ENCODE measurements around the gene AP4S1.
"Not testable (repeated sequence)": the region's sequence is repeated elsewhere in the genome, so short reads cannot be mapped to it uniquely, and the experiment has no call there.

AP4S1 gene, protein sequence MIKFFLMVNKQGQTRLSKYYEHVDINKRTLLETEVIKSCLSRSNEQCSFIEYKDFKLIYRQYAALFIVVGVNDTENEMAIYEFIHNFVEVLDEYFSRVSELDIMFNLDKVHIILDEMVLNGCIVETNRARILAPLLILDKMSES

GRCh38 chr14:31025367-31026076 is at the start of gene AP4S1:
Gene AP4S1 (plus strand): TSS chr14:31025649. CDS start chr14:31066197, 40,548 bp downstream.
- peak; percentile 25 for DNase-seq

- no peak for DNase-seq
These were observed 47.7 kb upstream of the AP4S1 start for GRCh38 chr14:30977752-30978151.

DNA sequence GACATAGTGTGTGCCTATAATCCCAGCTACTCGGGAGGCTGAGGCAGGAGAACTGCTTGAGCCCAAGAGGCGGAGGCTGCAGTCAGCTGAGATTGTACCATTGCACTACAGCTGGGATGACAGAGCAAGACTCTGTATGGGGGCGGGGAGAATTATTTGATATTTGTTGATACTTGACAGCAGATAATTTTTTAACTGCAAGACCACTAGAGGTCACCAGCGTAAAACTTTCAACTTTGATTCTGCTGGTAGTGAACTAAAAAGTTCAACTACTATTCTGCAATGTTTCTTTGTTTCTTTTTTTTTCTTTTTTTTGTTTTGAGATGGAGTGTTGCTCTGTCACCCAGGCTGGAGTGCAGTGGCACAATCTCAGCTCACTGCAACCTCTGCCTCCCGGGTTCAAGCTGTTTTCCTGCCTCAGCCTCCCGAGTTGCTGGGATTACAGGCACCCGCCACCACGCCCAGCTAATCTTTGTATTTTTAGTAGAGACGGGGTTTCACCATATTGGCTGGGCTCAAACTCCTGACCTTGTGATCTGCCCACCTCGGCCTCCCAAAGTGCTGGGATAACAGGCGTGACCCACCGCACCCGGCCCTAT is 45.2 kb upstream of the AP4S1 start:
- DNase-seq: peak; percentile 13

- no peak for DNase-seq
These were observed 44.5 kb upstream of the AP4S1 start for GRCh38 chr14:30980980-30981379.

GRCh38 chr14:30982533-30982932 is 42.9 kb upstream of the AP4S1 start:
- DNase-seq: no peak

- no peak for DNase-seq
These were observed 41.6 kb upstream of the AP4S1 start for GRCh38 chr14:30983858-30984257.

GRCh38 chr14:30985796-30986195 is 39.7 kb upstream of the AP4S1 start:
- no peak for DNase-seq

- DNase-seq: no peak
These were observed 36.9 kb upstream of the AP4S1 start for GRCh38 chr14:30988509-30988908.

GRCh38 chr14:30990770-30991169 is 34.7 kb upstream of the AP4S1 start:
- DNase-seq: no peak

- DNase-seq: no peak
These were observed 34.0 kb upstream of the AP4S1 start for GRCh38 chr14:30991408-30991807.

GRCh38 chr14:30993071-30993470 is 32.4 kb upstream of the AP4S1 start:
- DNase-seq: no peak

DNA sequence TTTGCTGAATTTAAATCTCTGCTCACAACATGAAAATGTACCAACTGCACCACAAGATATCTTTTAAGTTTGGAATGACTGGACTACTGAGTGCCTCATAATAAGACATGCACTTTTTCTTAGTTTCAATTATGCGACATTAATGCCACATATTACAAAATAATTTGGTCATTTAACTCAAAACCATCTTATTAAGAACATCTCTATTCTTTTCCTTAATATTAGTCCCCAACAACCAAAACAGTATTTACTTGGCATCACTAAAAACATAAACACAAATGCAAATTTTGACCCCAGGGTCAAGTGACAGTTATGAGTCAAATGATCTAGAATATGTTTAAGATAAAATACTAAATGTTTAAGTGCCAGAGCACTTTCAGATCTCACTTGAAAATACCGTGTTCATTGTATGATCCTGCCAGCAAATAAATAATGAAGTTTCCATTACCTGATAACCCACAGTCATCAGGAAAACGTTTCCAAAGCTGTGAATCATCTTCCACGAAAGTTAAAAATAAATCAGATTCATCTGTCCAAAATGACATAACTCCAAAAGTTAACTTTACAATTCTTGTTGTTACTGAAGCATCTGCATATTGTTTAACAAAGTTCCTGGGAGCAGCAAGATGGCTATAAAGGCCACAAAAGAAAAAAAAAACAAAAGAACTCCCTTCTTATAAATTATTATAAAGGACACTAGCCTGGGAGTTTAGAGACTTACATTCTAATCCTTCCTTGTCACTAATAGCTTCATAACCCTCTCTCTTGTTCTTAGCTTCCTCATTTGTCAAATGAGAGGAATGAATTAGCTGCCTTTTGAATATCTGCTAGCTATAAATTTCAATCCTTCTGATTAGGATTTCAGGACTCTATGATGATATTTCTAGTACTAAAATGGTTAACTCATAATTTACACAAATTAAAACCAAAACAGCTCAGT is 30.5 kb upstream of the AP4S1 start:
- DNase-seq: no peak

DNA sequence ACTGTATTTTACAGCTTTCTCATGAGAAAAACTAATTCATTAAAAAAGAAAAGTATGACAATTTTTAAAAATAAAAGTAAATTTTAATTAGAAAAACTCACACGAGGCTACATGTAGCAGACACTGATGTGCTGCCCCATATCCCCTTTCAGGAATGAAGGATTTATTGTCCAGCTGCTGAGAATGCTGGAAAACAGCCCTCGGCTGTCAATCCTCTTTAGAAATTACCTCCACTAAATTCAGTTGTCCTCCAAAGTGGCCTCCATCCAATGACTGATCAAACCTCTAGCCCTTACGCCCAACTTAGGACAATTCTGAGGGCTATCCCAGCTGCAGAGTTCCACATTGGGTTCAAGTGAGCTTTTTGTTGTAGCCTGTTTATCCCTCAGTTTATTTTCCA is 29.8 kb upstream of the AP4S1 start:
- no peak for DNase-seq

GRCh38 chr14:30996892-30997659 is 28.4 kb upstream of the AP4S1 start:
- DNase-seq: no peak

DNA sequence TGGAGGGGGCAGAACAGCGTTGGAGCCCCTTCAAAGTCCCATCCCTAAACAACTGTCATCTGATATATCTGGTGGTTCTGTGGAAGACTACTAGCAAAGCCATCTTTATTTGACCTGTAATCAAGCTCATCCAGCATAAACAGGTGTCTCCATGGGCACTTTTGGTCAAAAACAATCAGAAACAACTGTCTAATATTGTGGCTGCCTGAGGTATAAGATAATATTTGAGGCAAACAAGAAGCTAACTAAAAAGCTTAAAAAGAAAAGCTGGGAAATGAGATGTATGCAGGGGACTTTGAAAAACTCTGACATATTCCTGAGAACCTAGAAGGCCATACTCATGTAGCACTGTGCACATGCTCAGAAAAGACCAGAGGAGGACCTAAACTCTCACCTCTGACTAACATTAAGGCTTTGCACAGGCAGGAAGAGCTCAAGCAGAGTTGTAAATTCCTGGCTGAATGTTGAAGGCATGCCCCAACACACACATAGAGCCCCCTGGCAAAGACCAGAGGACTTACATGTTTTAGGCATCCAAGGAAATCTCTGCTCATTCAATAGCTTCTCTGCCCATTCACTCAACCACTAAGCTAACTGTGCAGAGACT is 27.2 kb upstream of the AP4S1 start:
- DNase-seq: no peak

DNA sequence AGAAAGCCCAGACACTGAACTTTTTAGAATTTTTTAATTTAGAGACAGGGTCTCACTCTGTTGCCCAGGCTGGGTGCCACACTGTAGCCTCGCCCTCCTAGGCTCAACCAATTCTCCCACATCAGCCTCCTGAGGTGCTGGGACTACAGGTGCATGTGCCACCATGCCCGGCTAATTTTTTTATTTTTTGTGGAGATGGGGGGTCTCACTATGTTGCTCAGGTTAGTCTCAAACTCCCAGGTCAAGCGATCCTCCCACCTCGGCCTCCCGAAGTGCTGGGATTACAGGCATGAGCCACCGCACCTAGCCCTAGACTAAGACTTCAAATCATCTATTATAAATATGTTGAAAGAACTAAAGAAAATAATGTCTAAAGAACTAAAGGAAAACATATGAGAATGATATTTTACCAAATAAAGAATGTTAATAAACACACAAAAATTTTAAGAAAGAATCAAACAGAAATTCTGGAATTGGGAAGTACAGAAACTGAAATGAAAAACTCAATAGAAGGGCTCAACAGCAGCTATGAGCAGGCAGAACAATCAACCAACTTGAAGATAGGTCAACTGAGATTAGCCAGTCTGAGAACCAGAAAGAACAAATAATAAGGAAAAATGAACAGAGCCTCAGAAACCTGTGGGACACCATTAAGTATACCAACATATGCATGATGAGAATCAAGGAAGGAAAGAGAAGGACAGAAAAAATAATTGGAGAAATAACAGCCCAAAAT is 26.2 kb upstream of the AP4S1 start:
- DNase-seq: no peak

DNA sequence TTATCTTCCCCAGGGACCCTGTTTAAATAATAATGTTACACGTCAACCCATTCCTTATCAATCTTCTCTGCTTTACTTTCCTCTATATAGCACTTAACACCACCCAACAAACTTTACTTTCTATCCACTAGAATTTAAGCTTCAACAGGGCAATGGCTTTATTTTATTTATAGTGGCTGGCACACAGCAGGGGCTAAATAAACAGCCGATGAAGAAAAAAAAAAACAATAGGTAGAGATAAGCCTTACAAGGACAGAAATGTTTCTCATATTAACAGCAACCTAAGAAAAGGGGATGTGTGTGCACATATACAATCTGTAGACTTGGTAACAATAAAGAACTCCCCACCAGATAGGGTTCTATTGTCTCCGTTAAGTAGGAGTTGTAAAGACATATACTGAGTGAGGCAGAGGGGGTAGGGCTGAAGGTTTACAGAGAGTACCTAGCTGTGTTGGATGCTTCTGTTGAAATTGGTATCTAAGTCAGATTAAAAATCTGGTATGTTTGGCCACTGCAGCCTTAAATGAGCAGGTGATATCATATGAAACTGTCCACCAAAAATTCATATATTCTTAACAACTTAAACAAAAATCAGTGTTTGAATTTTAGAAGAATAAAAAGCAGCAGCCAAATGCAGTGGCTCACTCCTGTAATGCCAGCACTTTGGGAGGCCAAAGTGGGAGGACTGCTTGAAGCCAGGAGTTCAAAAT is 24.7 kb upstream of the AP4S1 start:
- no peak for DNase-seq

GRCh38 chr14:31001339-31001658 is 24.1 kb upstream of the AP4S1 start:
- DNase-seq: no peak

GRCh38 chr14:31003284-31003683 is 22.2 kb upstream of the AP4S1 start:
- DNase-seq: no peak

GRCh38 chr14:31004007-31004406 is 21.4 kb upstream of the AP4S1 start:
- not testable (repeated sequence) for DNase-seq

DNA sequence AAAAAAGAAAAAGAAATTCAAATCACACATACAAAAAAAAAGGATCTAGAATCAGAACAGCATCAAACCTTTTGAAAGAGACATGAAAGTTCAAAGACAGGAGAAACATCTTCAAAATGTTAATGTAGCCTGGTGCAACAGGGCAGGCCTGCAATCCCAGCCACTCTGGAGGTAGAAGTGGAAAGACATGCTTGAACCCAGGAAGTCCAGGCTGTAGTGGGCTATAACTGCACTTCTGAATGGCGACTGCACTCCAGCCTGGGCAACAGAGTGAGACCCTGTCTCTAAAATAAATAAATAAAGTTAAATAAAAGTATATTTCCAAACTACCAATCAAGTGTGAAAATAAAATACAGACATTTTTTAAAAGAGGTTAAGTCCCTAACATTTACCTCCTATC is 18.7 kb upstream of the AP4S1 start:
- DNase-seq: no peak
